Astrocyte (in vitro differentiated cells and primary cell): Measurements from ENCODE around the gene PACRG. TPM values are rescaled to one million over a fixed set of nuclear protein-coding genes. Genes with fewer than 3 reads are reported as not detected.

ENCODE experiments used
- DNase-seq: peaks from one replicate; pipeline ENCODE4 v3.0.0-alpha.2; 2010; ENCODE audit warnings: low read depth
- FAIRE-seq: peaks from 2 replicates; lab custom pipeline; 2011; peaks lifted over from hg19 to GRCh38; lab: Jason Lieb, UNC
- H2AFZ ChIP-seq: 2 replicates; pipeline ENCODE4 v1.6.0; 2012; ENCODE audit warnings: low read depth, low read length, inconsistent platforms
- H3K27ac ChIP-seq: 2 replicates; pipeline ENCODE4 v1.5.1; 2011; ENCODE audit warnings: low read depth, low read length, inconsistent platforms
- H3K27me3 ChIP-seq: 2 replicates; pipeline ENCODE4 v1.6.0; 2011; ENCODE audit warnings: low read length, inconsistent platforms; ENCODE audit not compliant: insufficient read depth
- H3K36me3 ChIP-seq: 2 replicates; pipeline ENCODE4 v1.5.1; 2011; ENCODE audit warnings: low read length, inconsistent platforms; ENCODE audit not compliant: insufficient read depth
- H3K4me1 ChIP-seq: 2 replicates; pipeline ENCODE4 v1.5.1; 2011; ENCODE audit warnings: low read length, inconsistent platforms; ENCODE audit not compliant: insufficient read depth
- H3K4me2 ChIP-seq: 2 replicates; pipeline ENCODE4 v1.6.0; 2012; ENCODE audit warnings: low read length, inconsistent platforms
- H3K4me3 ChIP-seq: 2 replicates; pipeline ENCODE4 v1.5.1; 2011; ENCODE audit warnings: low read depth, mild to moderate bottlenecking, low read length, inconsistent platforms; ENCODE audit not compliant: insufficient read depth
- H3K79me2 ChIP-seq: 2 replicates; pipeline ENCODE4 v1.6.0; 2012; ENCODE audit warnings: mild to moderate bottlenecking, low read length, inconsistent platforms; ENCODE audit not compliant: insufficient read depth
- H3K9ac ChIP-seq: 2 replicates; pipeline ENCODE4 v1.6.0; 2012; ENCODE audit warnings: mild to moderate bottlenecking, low read length, inconsistent platforms
- H3K9me3 ChIP-seq: 2 replicates; pipeline ENCODE4 v1.5.1; 2012; ENCODE audit warnings: low read depth, mild to moderate bottlenecking, low read length, inconsistent platforms; ENCODE audit not compliant: insufficient read depth
- H4K20me1 ChIP-seq: 2 replicates; pipeline ENCODE4 v1.6.0; 2012; ENCODE audit warnings: low read length, inconsistent platforms; ENCODE audit not compliant: insufficient read depth
- H3K27ac Mint-ChIP-seq: one replicate; pipeline ENCODE4 v1.8.0; 2021; ENCODE audit warnings: mild to moderate bottlenecking, mixed read lengths; ENCODE audit not compliant: unreplicated experiment
- H3K27me3 Mint-ChIP-seq: one replicate; pipeline ENCODE4 v1.8.0; 2021; ENCODE audit warnings: low read depth, mixed read lengths; ENCODE audit not compliant: unreplicated experiment
- H3K36me3 Mint-ChIP-seq: one replicate; pipeline ENCODE4 v1.8.0; 2021; ENCODE audit warnings: low read depth, mixed read lengths; ENCODE audit not compliant: unreplicated experiment
- H3K4me1 Mint-ChIP-seq: one replicate; pipeline ENCODE4 v1.8.0; 2021; ENCODE audit warnings: low read depth, mixed read lengths; ENCODE audit not compliant: unreplicated experiment
- H3K4me3 Mint-ChIP-seq: one replicate; pipeline ENCODE4 v1.8.0; 2021; ENCODE audit warnings: mild to moderate bottlenecking, moderate library complexity, mixed read lengths; ENCODE audit not compliant: unreplicated experiment
- H3K9me3 Mint-ChIP-seq: one replicate; pipeline ENCODE4 v1.8.0; 2021; ENCODE audit warnings: mild to moderate bottlenecking, mixed read lengths; ENCODE audit not compliant: unreplicated experiment
- EZH2 ChIP-seq: IDR thresholded peaks from 2 replicates; pipeline ENCODE4 v1.6.1; 2012; ENCODE audit warnings: mild to moderate bottlenecking, low read length, inconsistent platforms; ENCODE audit not compliant: insufficient read depth
- total RNA-seq: library from RNA; stranded (reverse); gene quantifications from 2 replicates; pipeline ENCODE4 v1.2.1, GENCODE V29; 2021
- TF ChIP-seq, protein P1 (sequence below): IDR thresholded peaks from 2 replicates; pipeline ENCODE4 v1.5.1; 2011; ENCODE audit warnings: low read depth, mild to moderate bottlenecking, inconsistent platforms, low read length, moderate library complexity; ENCODE audit not compliant: insufficient read depth

Gene PACRG
- total RNA-seq, 1 donor from 2014 or later = not detected

- Histone ChIP-seq H3K36me3 (no peaks in the 10 kb centered on the region), H2AFZ (no peak overlapping the region), H3K4me2 (no peak overlapping the region), H4K20me1 (no peaks in the 10 kb centered on the region), H3K9me3 (no peaks in the 10 kb centered on the region), H3K4me1 (peaks cover 13% of the 10 kb centered on the region), H3K9ac (peak overlapping the region; percentile 27), H3K27ac (peak overlapping the region; percentile 75), H3K27me3 (peaks cover 5% of the 10 kb centered on the region), H3K79me2 (no peaks in the 10 kb centered on the region), H3K4me3 (no peak overlapping the region)
- H3K4me3 Mint-ChIP-seq = no peak overlapping the region
- TF ChIP-seq EZH2 = no peak
- no peak overlapping the region for H3K27ac Mint-ChIP-seq
- DNase-seq (peak; percentile 96), FAIRE-seq (no peak)
- H3K4me1 Mint-ChIP-seq = no peaks in the 10 kb centered on the region
- peaks cover 7% of the 10 kb centered on the region for H3K9me3 Mint-ChIP-seq
- no peaks in the 10 kb centered on the region for H3K36me3 Mint-ChIP-seq
- no peaks in the 10 kb centered on the region for H3K27me3 Mint-ChIP-seq
Measured at GRCh38 chr6:163226836-163227485, 499.2 kb downstream of the PACRG start.

DNA sequence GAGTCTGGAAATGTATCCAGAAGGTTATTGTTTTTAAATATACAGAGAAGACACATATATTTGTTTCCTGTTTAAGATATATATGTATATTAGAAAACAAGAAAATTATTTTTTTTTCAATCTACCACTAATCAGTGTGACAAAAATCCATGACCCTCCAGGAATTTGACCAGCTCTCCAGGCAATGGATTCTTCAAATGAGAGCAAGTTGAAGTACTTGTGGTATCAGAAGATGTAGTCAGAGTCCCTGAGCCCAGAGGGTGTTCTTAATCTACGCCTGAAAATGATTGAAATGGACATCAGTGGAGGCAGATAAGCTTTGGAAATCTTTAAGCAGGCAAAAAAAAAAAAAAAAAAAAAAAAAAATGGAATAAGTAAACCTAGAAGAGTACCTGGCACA lies 500.3 kb downstream of the PACRG start:
- Histone ChIP-seq H3K4me1 (peaks cover 13% of the 10 kb centered on the region), H3K36me3 (no peaks in the 10 kb centered on the region), H2AFZ (no peak overlapping the region), H3K4me2 (no peak overlapping the region), H3K27ac (no peak overlapping the region), H3K4me3 (no peak overlapping the region), H3K9ac (no peak overlapping the region), H3K27me3 (peaks cover 7% of the 10 kb centered on the region), H4K20me1 (no peaks in the 10 kb centered on the region), H3K79me2 (no peaks in the 10 kb centered on the region), H3K9me3 (no peaks in the 10 kb centered on the region)
- Mint-ChIP-seq H3K9me3 (peaks cover 7% of the 10 kb centered on the region), H3K4me3 (no peak overlapping the region), H3K27me3 (no peaks in the 10 kb centered on the region), H3K27ac (no peak overlapping the region), H3K4me1 (no peaks in the 10 kb centered on the region), H3K36me3 (no peaks in the 10 kb centered on the region)
- no peak for FAIRE-seq
- DNase-seq = no peak
- TF ChIP-seq, protein P1, sequence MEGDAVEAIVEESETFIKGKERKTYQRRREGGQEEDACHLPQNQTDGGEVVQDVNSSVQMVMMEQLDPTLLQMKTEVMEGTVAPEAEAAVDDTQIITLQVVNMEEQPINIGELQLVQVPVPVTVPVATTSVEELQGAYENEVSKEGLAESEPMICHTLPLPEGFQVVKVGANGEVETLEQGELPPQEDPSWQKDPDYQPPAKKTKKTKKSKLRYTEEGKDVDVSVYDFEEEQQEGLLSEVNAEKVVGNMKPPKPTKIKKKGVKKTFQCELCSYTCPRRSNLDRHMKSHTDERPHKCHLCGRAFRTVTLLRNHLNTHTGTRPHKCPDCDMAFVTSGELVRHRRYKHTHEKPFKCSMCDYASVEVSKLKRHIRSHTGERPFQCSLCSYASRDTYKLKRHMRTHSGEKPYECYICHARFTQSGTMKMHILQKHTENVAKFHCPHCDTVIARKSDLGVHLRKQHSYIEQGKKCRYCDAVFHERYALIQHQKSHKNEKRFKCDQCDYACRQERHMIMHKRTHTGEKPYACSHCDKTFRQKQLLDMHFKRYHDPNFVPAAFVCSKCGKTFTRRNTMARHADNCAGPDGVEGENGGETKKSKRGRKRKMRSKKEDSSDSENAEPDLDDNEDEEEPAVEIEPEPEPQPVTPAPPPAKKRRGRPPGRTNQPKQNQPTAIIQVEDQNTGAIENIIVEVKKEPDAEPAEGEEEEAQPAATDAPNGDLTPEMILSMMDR = no peak
- TF ChIP-seq EZH2 = no peak

DNA sequence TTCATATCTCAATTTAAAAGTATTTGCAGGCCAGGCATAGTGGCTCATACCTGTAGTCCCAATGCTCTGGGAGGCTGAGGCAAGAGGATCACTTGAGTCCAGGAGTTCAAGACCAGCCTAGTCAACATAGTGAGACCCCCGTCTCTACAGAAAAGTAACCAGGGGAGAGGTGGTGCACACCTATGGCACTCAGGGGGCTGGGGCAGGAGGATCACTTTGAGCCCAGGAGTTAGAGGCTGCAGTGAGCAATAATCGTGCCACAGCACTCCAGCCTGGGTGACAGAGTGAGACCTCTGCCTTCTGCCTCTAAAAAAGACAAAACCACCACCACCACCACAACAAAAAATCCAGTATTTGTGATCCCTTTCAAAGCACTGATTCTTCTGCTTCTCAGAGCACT lies 501.3 kb downstream of the PACRG start:
- Mint-ChIP-seq H3K9me3 (peaks cover 5% of the 10 kb centered on the region), H3K4me3 (no peak overlapping the region), H3K4me1 (no peaks in the 10 kb centered on the region), H3K27ac (no peak overlapping the region), H3K27me3 (no peaks in the 10 kb centered on the region), H3K36me3 (no peaks in the 10 kb centered on the region)
- Histone ChIP-seq H3K9ac (no peak overlapping the region), H3K9me3 (no peaks in the 10 kb centered on the region), H3K4me2 (no peak overlapping the region), H3K4me3 (no peak overlapping the region), H3K4me1 (peaks cover 13% of the 10 kb centered on the region), H4K20me1 (no peaks in the 10 kb centered on the region), H3K27ac (no peak overlapping the region), H3K27me3 (peaks cover 7% of the 10 kb centered on the region), H3K79me2 (no peaks in the 10 kb centered on the region), H2AFZ (no peak overlapping the region), H3K36me3 (no peaks in the 10 kb centered on the region)
- FAIRE-seq (no peak), DNase-seq (no peak)
- no peak for TF ChIP-seq EZH2
- TF ChIP-seq, protein P1 = no peak
